ENCODE results near the gene SLC6A4. TPM values are rescaled to one million over a fixed set of nuclear protein-coding genes. Genes with fewer than 3 reads are reported as not detected.
"Not testable (repeated sequence)": the region's sequence is repeated elsewhere in the genome, so short reads cannot be mapped to it uniquely, and the experiment has no call there.

The SLC6A4 gene
- total and polyA plus RNA-seq, 8 donors, result 0.38 to 52.3 (median 1.4) TPM

DNA sequence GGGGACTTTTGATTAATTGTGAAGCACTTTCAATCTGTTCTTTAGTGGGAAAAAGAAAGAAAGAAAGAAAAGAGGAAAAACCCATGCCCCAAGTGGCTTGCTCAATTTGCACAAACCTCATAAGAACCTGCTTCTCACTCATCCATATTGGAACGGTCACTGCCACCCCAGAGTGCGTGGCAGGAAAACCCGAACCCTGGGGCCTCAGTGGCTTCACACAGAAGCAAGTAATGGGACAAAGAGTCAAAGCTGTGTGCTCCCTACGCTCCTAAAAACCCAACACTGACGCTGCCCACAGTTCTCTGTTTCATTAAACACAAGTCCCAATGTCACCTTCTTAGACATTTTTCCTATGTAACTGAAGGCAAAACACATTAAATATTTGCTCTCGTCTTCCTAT lies 1.2 kb downstream of the SLC6A4 start:
- peak overlapping the region in 1 of 2 donors; percentile 58 for H3K27ac ChIP-seq
- peak overlapping the region in 1 of 2 donors; percentile 39 for H3K4me3 ChIP-seq
- DNase-seq (no peak), ATAC-seq (no peak)
- H3K36me3 ChIP-seq, result no peaks in the 10 kb centered on the region
- H3K27me3 ChIP-seq, result peaks cover 31 to 68% of the 10 kb centered on the region in 2 donors
- TF ChIP-seq, protein P1, sequence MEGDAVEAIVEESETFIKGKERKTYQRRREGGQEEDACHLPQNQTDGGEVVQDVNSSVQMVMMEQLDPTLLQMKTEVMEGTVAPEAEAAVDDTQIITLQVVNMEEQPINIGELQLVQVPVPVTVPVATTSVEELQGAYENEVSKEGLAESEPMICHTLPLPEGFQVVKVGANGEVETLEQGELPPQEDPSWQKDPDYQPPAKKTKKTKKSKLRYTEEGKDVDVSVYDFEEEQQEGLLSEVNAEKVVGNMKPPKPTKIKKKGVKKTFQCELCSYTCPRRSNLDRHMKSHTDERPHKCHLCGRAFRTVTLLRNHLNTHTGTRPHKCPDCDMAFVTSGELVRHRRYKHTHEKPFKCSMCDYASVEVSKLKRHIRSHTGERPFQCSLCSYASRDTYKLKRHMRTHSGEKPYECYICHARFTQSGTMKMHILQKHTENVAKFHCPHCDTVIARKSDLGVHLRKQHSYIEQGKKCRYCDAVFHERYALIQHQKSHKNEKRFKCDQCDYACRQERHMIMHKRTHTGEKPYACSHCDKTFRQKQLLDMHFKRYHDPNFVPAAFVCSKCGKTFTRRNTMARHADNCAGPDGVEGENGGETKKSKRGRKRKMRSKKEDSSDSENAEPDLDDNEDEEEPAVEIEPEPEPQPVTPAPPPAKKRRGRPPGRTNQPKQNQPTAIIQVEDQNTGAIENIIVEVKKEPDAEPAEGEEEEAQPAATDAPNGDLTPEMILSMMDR (IDR thresholded peaks at IDR 0.05), result no peak
- H3K4me1 ChIP-seq, result peaks cover 7 to 48% of the 10 kb centered on the region in 2 donors
- intact Hi-C loops (cut with DNase I), result no loop called here
- H3K9me3 ChIP-seq, result no peaks in the 10 kb centered on the region

DNA sequence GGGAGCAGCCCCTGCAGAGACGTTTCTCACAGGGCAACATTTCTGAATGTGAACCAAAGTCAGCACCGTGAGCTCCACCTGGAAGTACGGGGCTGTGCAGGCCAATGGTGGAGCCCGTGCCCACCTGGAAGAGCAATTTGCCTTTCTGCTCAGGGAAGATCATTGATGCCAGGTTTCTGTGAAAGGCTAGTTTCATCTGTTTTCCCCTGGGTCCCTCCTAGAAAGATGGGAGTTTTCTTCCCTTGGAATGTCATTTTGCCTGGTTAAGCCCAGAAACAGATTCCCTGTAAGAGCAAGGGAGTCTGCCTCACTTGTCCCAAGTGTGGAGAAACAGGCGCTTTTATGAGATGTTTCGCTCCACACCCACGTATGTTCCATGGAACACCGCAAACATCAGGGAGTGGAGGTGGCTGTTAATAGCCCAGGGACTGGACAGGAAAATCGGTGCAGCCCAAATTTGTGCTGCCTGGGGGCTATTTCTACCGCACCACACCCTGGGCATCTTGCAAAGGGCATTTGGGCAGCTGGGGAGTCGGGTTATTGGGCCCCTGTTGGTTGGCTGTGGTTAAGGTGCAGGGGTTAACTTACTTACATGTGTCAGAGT lies 2.6 kb downstream of the SLC6A4 start:
- DNase-seq, result no peak
- TF ChIP-seq, protein P1 (IDR thresholded peaks at IDR 0.05), result no peak
- no peak for ATAC-seq
- H3K4me1 ChIP-seq, result peaks cover 7 to 42% of the 10 kb centered on the region in 2 donors
- no peak overlapping the region for H3K27ac ChIP-seq
- peaks cover 24 to 55% of the 10 kb centered on the region in 2 donors for H3K27me3 ChIP-seq
- H3K4me3 ChIP-seq, result peak overlapping the region in 1 of 2 donors; percentile 39
- no peaks in the 10 kb centered on the region for H3K36me3 ChIP-seq
- no peaks in the 10 kb centered on the region for H3K9me3 ChIP-seq
- intact Hi-C loops (cut with DNase I), result no loop called here

DNA sequence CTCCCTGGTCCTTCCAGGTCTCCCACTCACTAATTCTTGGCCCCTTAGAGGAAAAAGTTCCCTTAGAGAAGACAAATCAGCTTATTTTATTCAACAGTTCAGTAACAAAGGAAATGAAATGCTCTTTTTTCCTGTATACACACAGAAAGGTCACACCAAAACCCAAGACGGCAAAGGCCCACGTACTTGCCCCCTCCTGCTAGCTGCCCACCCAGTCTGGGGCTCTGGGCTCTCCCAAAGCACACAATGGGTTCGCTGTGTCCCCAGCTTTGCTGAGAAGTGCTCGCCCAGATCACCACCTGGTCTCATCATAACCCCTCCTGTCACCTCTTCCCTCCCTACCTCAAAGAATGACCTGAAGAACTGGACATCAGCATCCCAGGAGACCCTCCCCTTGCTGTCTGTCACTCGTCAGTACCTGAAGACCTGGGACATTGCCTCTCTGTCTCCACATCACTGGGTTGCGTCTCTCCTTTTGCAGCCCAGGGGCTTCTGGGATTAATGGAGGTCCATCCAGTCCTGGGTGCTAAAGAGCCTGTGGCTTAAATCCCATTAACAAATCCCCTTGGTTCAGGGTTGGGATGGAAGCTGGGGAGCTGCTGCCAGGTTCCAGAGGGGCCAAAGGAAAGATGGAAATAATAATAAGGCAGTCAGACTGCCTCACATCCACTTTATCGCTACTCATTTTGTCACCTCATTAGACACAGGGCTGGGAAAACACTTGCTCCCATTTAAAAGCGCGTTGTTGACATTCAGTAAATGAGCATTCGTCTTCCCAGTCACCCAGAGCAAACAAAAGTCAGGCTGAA lies 3.3 kb downstream of the SLC6A4 start:
- Histone ChIP-seq H3K9me3 (no peaks in the 10 kb centered on the region), H3K4me3 (peak overlapping the region in 1 of 2 donors; percentile 39), H3K27ac (no peak overlapping the region), H3K27me3 (peaks cover 17 to 48% of the 10 kb centered on the region in 2 donors), H3K4me1 (peaks cover 7 to 36% of the 10 kb centered on the region in 2 donors), H3K36me3 (no peaks in the 10 kb centered on the region)
- no peak for ATAC-seq
- intact Hi-C loops (cut with DNase I), result no loop called here
- TF ChIP-seq, protein P1 (IDR thresholded peaks at IDR 0.05), result no peak
- DNase-seq, result no peak

DNA sequence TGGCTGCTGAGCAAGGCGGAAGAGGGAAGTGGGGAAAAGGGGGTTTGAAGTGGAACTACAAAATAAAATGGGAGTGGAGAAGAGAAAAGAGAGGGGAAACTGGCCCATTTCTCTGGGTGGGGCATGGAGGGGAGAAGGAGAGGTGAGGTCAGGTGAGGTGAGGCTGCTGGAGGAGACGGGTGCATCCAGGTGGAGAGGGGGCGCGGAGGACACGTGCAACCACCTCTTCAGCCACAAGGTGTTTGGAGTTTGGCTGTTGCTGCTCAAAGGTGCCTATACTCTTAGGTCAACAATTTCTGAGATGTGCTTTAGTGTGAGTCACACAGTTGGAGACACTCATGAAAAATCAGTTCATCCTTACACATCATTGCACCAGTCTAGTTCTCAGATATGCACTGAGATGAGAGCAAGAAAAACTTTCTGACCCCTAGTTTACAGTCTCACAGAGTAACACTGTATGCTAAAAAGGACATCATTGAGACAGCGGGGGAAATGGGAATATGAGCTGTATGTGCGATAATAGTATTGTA lies 4.8 kb downstream of the SLC6A4 start:
- TF ChIP-seq, protein P1 (IDR thresholded peaks at IDR 0.05), result no peak
- intact Hi-C loops (cut with DNase I), result no loop called here
- no peak for ATAC-seq
- Histone ChIP-seq H3K27me3 (peaks cover 5 to 32% of the 10 kb centered on the region in 2 donors), H3K4me3 (no peak overlapping the region), H3K36me3 (no peaks in the 10 kb centered on the region), H3K4me1 (peaks cover 0 to 24% of the 10 kb centered on the region in 2 donors), H3K27ac (peak overlapping the region in 1 of 2 donors; percentile 76), H3K9me3 (no peaks in the 10 kb centered on the region)
- no peak for DNase-seq

DNA sequence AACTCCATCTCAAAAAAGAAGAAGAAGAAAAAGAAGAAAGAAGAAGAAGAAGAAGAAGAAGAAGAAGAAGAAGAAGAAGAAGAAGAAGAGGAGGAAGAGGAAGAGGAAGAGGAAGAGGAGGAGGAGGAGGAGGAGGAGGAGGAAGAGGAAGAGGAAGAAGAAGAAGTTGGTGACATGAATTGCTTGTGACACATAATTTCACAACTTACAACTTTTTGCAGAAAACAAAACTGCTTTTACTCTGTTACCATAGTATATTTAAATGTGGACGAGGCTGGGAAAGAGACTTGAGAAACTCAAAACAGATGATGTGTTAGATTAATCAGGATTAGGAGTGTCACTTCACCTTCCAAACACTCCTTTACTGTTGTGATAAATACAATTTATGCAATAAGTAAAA lies 5.5 kb downstream of the SLC6A4 start:
- DNase-seq; H3K4me3 ChIP-seq; intact Hi-C loops (cut with DNase I); ATAC-seq; H3K9me3 ChIP-seq; H3K36me3 ChIP-seq: not testable (repeated sequence)
- H3K27ac ChIP-seq, result peak overlapping the region in 1 of 2 donors; percentile 76
- H3K27me3 ChIP-seq, result peaks cover 0 to 26% of the 10 kb centered on the region in 2 donors
- H3K4me1 ChIP-seq, result peaks cover 0 to 17% of the 10 kb centered on the region in 2 donors
